ENCODE data around the gene AOAH.
A peak's percentile ranks its signal among the peaks of the same experiment; 100 is the strongest.
"Not testable (repeated sequence)": the region's sequence is repeated elsewhere in the genome, so short reads cannot be mapped to it uniquely, and the experiment has no call there.

AOAH gene

GRCh38 chr7:36504216-36504615, 220.1 kb downstream of the AOAH start:
- not testable (repeated sequence) for DNase-seq

- DNase-seq: no peak
Measured at GRCh38 chr7:36497775-36498174, 226.5 kb downstream of the AOAH start.

- not testable (repeated sequence) for DNase-seq
Measured at GRCh38 chr7:36497176-36497575, 227.1 kb downstream of the AOAH start.

- no peak for DNase-seq
Measured at GRCh38 chr7:36496576-36496975, 227.7 kb downstream of the AOAH start.

GRCh38 chr7:36491317-36491716, 233.0 kb downstream of the AOAH start:
- no peak for DNase-seq

- no peak for DNase-seq
Measured at GRCh38 chr7:36490419-36490830, 233.9 kb downstream of the AOAH start.

GRCh38 chr7:36488672-36489071, 235.6 kb downstream of the AOAH start:
- not testable (repeated sequence) for DNase-seq

GRCh38 chr7:36487756-36488336, 236.4 kb downstream of the AOAH start:
- DNase-seq: peak in 2 of 5 experiments; percentile 29 to 74

- DNase-seq: no peak
Measured at GRCh38 chr7:36486336-36486735, 238.0 kb downstream of the AOAH start.

- no peak for DNase-seq
Measured at GRCh38 chr7:36484265-36484664, 240.0 kb downstream of the AOAH start.

GRCh38 chr7:36483853-36484252, 240.4 kb downstream of the AOAH start:
- DNase-seq: not testable (repeated sequence)

- no peak for DNase-seq
Measured at GRCh38 chr7:36478745-36479144, 245.5 kb downstream of the AOAH start.

GRCh38 chr7:36475381-36475780, 248.9 kb downstream of the AOAH start:
- DNase-seq: peak in 1 of 5 experiments; percentile 35

GRCh38 chr7:36475011-36475342, 249.3 kb downstream of the AOAH start:
- DNase-seq: no peak

- peak in 1 of 5 experiments; percentile 71 for DNase-seq
Measured at GRCh38 chr7:36474283-36475010, 249.8 kb downstream of the AOAH start.

GRCh38 chr7:36473454-36474282, 250.6 kb downstream of the AOAH start:
- DNase-seq: peak in 1 of 5 experiments; percentile 38

GRCh38 chr7:36472141-36472729, 252.1 kb downstream of the AOAH start:
- DNase-seq: no peak

- no peak for DNase-seq
Measured at GRCh38 chr7:36469236-36469635, 255.1 kb downstream of the AOAH start.

- no peak for DNase-seq
Measured at GRCh38 chr7:36468370-36469101, 255.8 kb downstream of the AOAH start.

GRCh38 chr7:36466001-36466400, 258.3 kb downstream of the AOAH start:
- DNase-seq: not testable (repeated sequence)

GRCh38 chr7:36464271-36464670, 260.0 kb downstream of the AOAH start:
- no peak for DNase-seq

Data from T-helper 2 cell (primary cell).